Heart left ventricle (tissue), 13 donors: ENCODE measurements around the gene RLBP1.

Source experiments
- CTCF ChIP-seq, 12 donors: fragments of 200-600 bp; sonication (generic) in 4 of 12; IDR thresholded peaks; one replicate each; pipeline versions ENCODE4 v1.5.0 to v1.8.0; 2018 to 2022; ENCODE audit warnings: antibody characterized with exemption in 12 of 12, mild to moderate bottlenecking in 5 of 12
- POLR2A ChIP-seq, 2 donors: fragments of 450-650 bp; IDR thresholded peaks; one replicate each; pipeline ENCODE4 v1.6.1; 2017; ENCODE audit warnings: antibody characterized with exemption in 2 of 2, mild to moderate bottlenecking in 2 of 2, moderate library complexity in 2 of 2
- donor health status: ischemic (EF 13 %, LVEDD 7.1; RV severe dilation, severe dysfunction).
- donor health status: DM: no; HTN: yes; CAD: no.
- donor health status: DM: no; HTN: no; CAD: no.
- donor health status: ischemic (EF 25% LVEDD 6.9; RV normal size, moderate dysfunction).
- donor health status: ischemic (EF 25% LVEDD 5.7; RV mildly dilated, moderate dysfunction).
- donor health status: ischemic (EF 35%, LVEDD 5.7; RV mildly dilated, moderate dysfunction).
- donor health status: nonischemic (EF 11% LVEDD 7.7; RV severe dilation, severe dysfunction).
- donor health status: DM: yes; HTN: yes; CAD: no.
- donor health status: PGD.
- donor health status: ischemic (EF 29% LVEDD 5.4; RV normal size, mild dysfunction).
- donor health status: nonischemic (EF 23%, LVEDD 6.1; RV moderate dilation, normal function).

GRCh38 chr15:89198196-89198595 is 23.2 kb downstream of the RLBP1 start:
- no peak for TF ChIP-seq CTCF (IDR thresholded peaks at IDR 0.05)
- no peak for TF ChIP-seq POLR2A (IDR thresholded peaks at IDR 0.05)
